ENCODE results near the gene ASMT. TPM values are rescaled to one million over a fixed set of nuclear protein-coding genes. Genes with fewer than 3 reads are reported as not detected.
"Not testable (repeated sequence)": the region's sequence is repeated elsewhere in the genome, so short reads cannot be mapped to it uniquely, and the experiment has no call there.

Gene ASMT
- total RNA-seq, 1 experiment from 2014 or later: not detected

- H3K9me3 ChIP-seq (ENCODE audit: low read length): no peaks in the 10 kb centered on the region
- no peaks in the 10 kb centered on the region; the same call in 1 of the 2 replicates for H3K27me3 ChIP-seq (ENCODE audit: low read length)
- H3K27ac ChIP-seq (ENCODE audit: low read length): no peak overlapping the region
- no peaks in the 10 kb centered on the region for H3F3A ChIP-seq (ENCODE audit: low read length, unreplicated experiment)
- H3K9me2 ChIP-seq (replicated peaks; ENCODE audit: low read length): no peaks in the 10 kb centered on the region
- no peak overlapping the region for H3K4me2 ChIP-seq (ENCODE audit: low read length)
- H3K36me3 ChIP-seq (ENCODE audit: low read depth, low read length): no peaks in the 10 kb centered on the region
- H3K79me2 ChIP-seq (ENCODE audit: low read length): no peaks in the 10 kb centered on the region
- BruUV-seq (replicated peaks): no TSS peak
- no peak overlapping the region for H3K9ac ChIP-seq (ENCODE audit: low read length)
- POLR2A ChIA-PET (ENCODE audit: unreplicated experiment): no interaction called here
- no peaks in the 10 kb centered on the region for H3K4me1 ChIP-seq (ENCODE audit: insufficient read depth, low read length)
- no peak for TF ChIP-seq EZH2 (IDR thresholded peaks at IDR 0.05; ENCODE audit: low read length, unreplicated experiment)
- TF ChIP-seq EZH2phosphoT487 (IDR thresholded peaks at IDR 0.05; ENCODE audit: borderline replicate concordance, low read length): no peak
- no peak for TF ChIP-seq CTCF (conservative IDR thresholded peaks at IDR 0.05; ENCODE audit: low read depth, low read length)
- DNase-seq (no peak), ATAC-seq (no peak)
- CTCF ChIA-PET: no interaction called here
- intact Hi-C loops (cut with micrococcal nuclease): no loop called here
- H2AFZ ChIP-seq (ENCODE audit: low read length): no peak overlapping the region
- no peaks in the 10 kb centered on the region for H4K20me1 ChIP-seq (ENCODE audit: low read length)
- H3K4me3 ChIP-seq (ENCODE audit: low read length): no peak overlapping the region
Measured at GRCh38 chrX:1646009-1646408, 31.1 kb downstream of the ASMT start.

GRCh38 chrX:1649621-1650020, 34.8 kb downstream of the ASMT start:
- Histone ChIP-seq H3K4me1 (ENCODE audit: insufficient read depth, low read length) (no peaks in the 10 kb centered on the region), H3K9me2 (replicated peaks; ENCODE audit: low read length) (no peaks in the 10 kb centered on the region), H3K27ac (ENCODE audit: low read length) (no peak overlapping the region), H3K79me2 (ENCODE audit: low read length) (no peaks in the 10 kb centered on the region), H3K27me3 (ENCODE audit: low read length) (no peaks in the 10 kb centered on the region), H3K4me3 (ENCODE audit: low read length) (no peak overlapping the region), H3K4me2 (ENCODE audit: low read length) (no peak overlapping the region), H3K9me3 (ENCODE audit: low read length) (no peaks in the 10 kb centered on the region), H2AFZ (ENCODE audit: low read length) (no peak overlapping the region), H4K20me1 (ENCODE audit: low read length) (no peaks in the 10 kb centered on the region), H3K36me3 (ENCODE audit: low read depth, low read length) (no peaks in the 10 kb centered on the region), H3K9ac (ENCODE audit: low read length) (no peak overlapping the region), H3F3A (ENCODE audit: low read length, unreplicated experiment) (no peaks in the 10 kb centered on the region)
- no peak for ATAC-seq
- BruUV-seq (replicated peaks): no TSS peak
- DNase-seq: no peak
- POLR2A ChIA-PET (ENCODE audit: unreplicated experiment): no interaction called here
- TF ChIP-seq CTCF (conservative IDR thresholded peaks at IDR 0.05; ENCODE audit: low read depth, low read length) (no peak), EZH2phosphoT487 (IDR thresholded peaks at IDR 0.05; ENCODE audit: borderline replicate concordance, low read length) (no peak), EZH2 (IDR thresholded peaks at IDR 0.05; ENCODE audit: low read length, unreplicated experiment) (no peak)
- intact Hi-C loops (cut with micrococcal nuclease): no loop called here
- CTCF ChIA-PET: no interaction called here

- H4K20me1 ChIP-seq (ENCODE audit: low read length); H3K4me3 ChIP-seq (ENCODE audit: low read length); H3F3A ChIP-seq (ENCODE audit: low read length, unreplicated experiment); H3K79me2 ChIP-seq (ENCODE audit: low read length); H3K9me3 ChIP-seq (ENCODE audit: low read length); ATAC-seq; H3K9me2 ChIP-seq (replicated peaks; ENCODE audit: low read length); H3K27ac ChIP-seq (ENCODE audit: low read length); H3K9ac ChIP-seq (ENCODE audit: low read length); H3K4me1 ChIP-seq (ENCODE audit: insufficient read depth, low read length); H2AFZ ChIP-seq (ENCODE audit: low read length); POLR2A ChIA-PET (ENCODE audit: unreplicated experiment); H3K36me3 ChIP-seq (ENCODE audit: low read depth, low read length); BruUV-seq (replicated peaks); CTCF ChIA-PET; H3K27me3 ChIP-seq (ENCODE audit: low read length); H3K4me2 ChIP-seq (ENCODE audit: low read length): not testable (repeated sequence)
- DNase-seq: peak; percentile 54
- peak; percentile 72 for TF ChIP-seq CTCF (conservative IDR thresholded peaks at IDR 0.05; ENCODE audit: low read depth, low read length)
- intact Hi-C loops (cut with micrococcal nuclease): loop anchor here (1.0 kb wide), 2 partner anchors 164 to 941 kb away; no protein-coding TSS in a partner anchor
Measured at GRCh38 chrX:1652011-1652811, 37.4 kb downstream of the ASMT start.
